HepG2 (cell line): Measurements from ENCODE around the gene LRRC51. TPM values are rescaled to one million over a fixed set of nuclear protein-coding genes. Genes with fewer than 3 reads are reported as not detected.

Experiments used
- ATAC-seq: fragments of 200-7000 bp; cut with Tn5 transposase; 3 replicates; pipeline ENCODE4 v1.9.1; 2020; ENCODE audit warnings: mild to moderate bottlenecking, moderate library complexity
- BruUV-seq: library from RNA; stranded (reverse); fragments of 400-500 nt; replicated peaks from 2 replicates; lab custom pipeline; 2021; lab: Mats Ljungman, UMichigan
- CTCF ChIA-PET: fragments of 300-600 bp; formaldehyde crosslinking; extraction: SDS; loops from one replicate; lab custom pipeline; 2021; ENCODE audit warnings: low total read pairs, inconsistent platforms, low intra/inter-chr PET ratio; lab: Yijun Ruan, JAX
- POLR2A ChIA-PET: fragments of 350-600 bp; sonication (Branson Sonifier 250); formaldehyde crosslinking; loops from one replicate; lab custom pipeline; 2020; ENCODE audit warnings: antibody characterized with exemption, inconsistent platforms; lab: Yijun Ruan, JAX
- DNase-seq: peaks from one replicate; pipeline ENCODE4 v3.0.0-alpha.2; 2015; ENCODE audit warnings: low spot score
- FAIRE-seq: peaks from 3 replicates; lab custom pipeline; 2011; peaks lifted over from hg19 to GRCh38; lab: Jason Lieb, UNC
- H2AFZ ChIP-seq: one replicate; pipeline ENCODE4 v1.6.1; 2011; ENCODE audit warnings: low read length, inconsistent platforms
- H3K27ac ChIP-seq: fragments of 300-600 bp; 3 replicates; pipeline ENCODE4 v1.8.0; 2011; ENCODE audit warnings: mixed run types, mild to moderate bottlenecking, mixed read lengths, low read length, inconsistent platforms; ENCODE audit not compliant: insufficient read depth; ENCODE audit errors: extremely low read length
- H3K27me3 ChIP-seq, 2 experiments: fragments of 200-600 bp in 1 of 2; 2 replicates in 1 of 2; 3 replicates in 1 of 2; pipeline versions ENCODE4 v1.6.0 to v1.8.0; 2011; ENCODE audit warnings: low read length in 2 of 2, mild to moderate bottlenecking in 2 of 2, moderate library complexity in 2 of 2, inconsistent platforms in 1 of 2; ENCODE audit not compliant: insufficient read depth in 2 of 2, control insufficient read depth in 1 of 2
- H3K36me3 ChIP-seq, 2 experiments: fragments of 200-600 bp in 1 of 2; replicated peaks in 1 of 2; 2 replicates in 1 of 2; 3 replicates in 1 of 2; pipeline versions ENCODE4 v1.5.1 to v1.8.0; 2011; ENCODE audit warnings: low read length in 2 of 2, inconsistent platforms in 1 of 2; ENCODE audit not compliant: insufficient read depth in 2 of 2, control insufficient read depth in 1 of 2
- H3K4me1 ChIP-seq: 2 replicates; pipeline ENCODE4 v1.5.1; 2012; ENCODE audit warnings: low read length, inconsistent platforms; ENCODE audit not compliant: insufficient read depth
- H3K4me2 ChIP-seq: 2 replicates; pipeline ENCODE4 v1.6.0; 2011; ENCODE audit warnings: low read depth, low read length, inconsistent platforms
- H3K4me3 ChIP-seq, 3 experiments: fragments of 200-600 bp in 1 of 3; sonication (generic), shearing (Covaris generic) in 1 of 3; replicated peaks in 1 of 3; 2 replicates each; pipeline ENCODE4 v1.5.1; 2011 to 2016; ENCODE audit warnings: low read length in 3 of 3, inconsistent platforms in 2 of 3, low read depth in 2 of 3, mild to moderate bottlenecking in 2 of 3, control low read depth in 1 of 3, mixed read lengths in 1 of 3; ENCODE audit not compliant: insufficient read depth in 1 of 3
- H3K79me2 ChIP-seq: one replicate; pipeline ENCODE4 v1.6.1; 2011; ENCODE audit warnings: low read length, inconsistent platforms; ENCODE audit not compliant: insufficient read depth
- H3K9ac ChIP-seq: 2 replicates; pipeline ENCODE4 v1.6.0; 2011; ENCODE audit warnings: mild to moderate bottlenecking, low read depth, low read length, inconsistent platforms; ENCODE audit not compliant: insufficient read depth
- H3K9me3 ChIP-seq: 2 replicates; pipeline ENCODE4 v1.5.1; 2012; ENCODE audit warnings: mild to moderate bottlenecking, low read length
- H4K20me1 ChIP-seq: 2 replicates; pipeline ENCODE4 v1.6.0; 2011; ENCODE audit warnings: inconsistent platforms, mild to moderate bottlenecking, low read length, moderate library complexity; ENCODE audit not compliant: insufficient read depth
- CCAR2 ChIP-seq: fragments of 200-400 bp; formaldehyde crosslinking; optimal IDR thresholded peaks from 2 replicates; pipeline ENCODE3; 2018; ENCODE audit warnings: low read depth, mild to moderate bottlenecking, low read length, moderate library complexity
- CREM ChIP-seq, 2 experiments: sonication (generic) in 1 of 2; formaldehyde crosslinking in 1 of 2; IDR thresholded peaks; 2 replicates each; pipeline versions ENCODE4 v1.4.0 to v1.6.1; 2016 to 2020; ENCODE audit warnings: antibody characterized with exemption in 1 of 2, mild to moderate bottlenecking in 1 of 2, missing genetic modification reagents in 1 of 2
- GPN1 ChIP-seq: sonication (generic); formaldehyde crosslinking; IDR thresholded peaks from 2 replicates; pipeline ENCODE4 v1.5.1; 2020; ENCODE audit warnings: missing genetic modification reagents, borderline replicate concordance
- HMG20A ChIP-seq: IDR thresholded peaks from 2 replicates; pipeline ENCODE4 v1.6.1; 2016; ENCODE audit warnings: borderline replicate concordance
- HNRNPK ChIP-seq: fragments of 200-400 bp; formaldehyde crosslinking; IDR thresholded peaks from 2 replicates; pipeline ENCODE4 v1.6.1; 2018; ENCODE audit warnings: low read length, low read depth, moderate library complexity, mild to moderate bottlenecking; ENCODE audit not compliant: poor library complexity, severe bottlenecking
- MED1 ChIP-seq: sonication (generic); formaldehyde crosslinking; IDR thresholded peaks from 2 replicates; pipeline ENCODE4 v1.4.0; 2020; ENCODE audit warnings: missing genetic modification reagents
- NCOA5 ChIP-seq: sonication (generic); formaldehyde crosslinking; IDR thresholded peaks from 2 replicates; pipeline ENCODE4 v1.4.0; 2020; ENCODE audit warnings: missing genetic modification reagents
- PHF8 ChIP-seq: sonication (generic); formaldehyde crosslinking; IDR thresholded peaks from 2 replicates; pipeline ENCODE4 v1.5.0; 2020; ENCODE audit warnings: missing genetic modification reagents
- RELA ChIP-seq: sonication (generic); formaldehyde crosslinking; IDR thresholded peaks from 2 replicates; pipeline ENCODE4 v1.4.0; 2020; ENCODE audit warnings: missing genetic modification reagents
- SIX4 ChIP-seq: sonication (generic); formaldehyde crosslinking; IDR thresholded peaks from 2 replicates; pipeline ENCODE4 v1.4.0; 2020; ENCODE audit warnings: missing genetic modification reagents
- TBL1XR1 ChIP-seq: fragments of 150-350 bp; IDR thresholded peaks from 2 replicates; pipeline ENCODE4 v1.6.1; 2014; ENCODE audit warnings: borderline replicate concordance, low read length; ENCODE audit not compliant: partially characterized antibody
- ZFP36L2 ChIP-seq: sonication (generic); formaldehyde crosslinking; IDR thresholded peaks from 2 replicates; pipeline ENCODE4 v1.4.0; 2020; ENCODE audit warnings: missing genetic modification reagents
- ZNF333 ChIP-seq: sonication (generic); formaldehyde crosslinking; IDR thresholded peaks from 2 replicates; pipeline ENCODE4 v1.4.0; 2020; ENCODE audit warnings: mild to moderate bottlenecking, missing genetic modification reagents, borderline replicate concordance
- ZNF432 ChIP-seq: sonication (generic); formaldehyde crosslinking; IDR thresholded peaks from 2 replicates; pipeline ENCODE4 v1.5.0; 2020; ENCODE audit warnings: missing genetic modification reagents, mild to moderate bottlenecking, borderline replicate concordance
- ZNF451 ChIP-seq: sonication (generic); formaldehyde crosslinking; IDR thresholded peaks from 2 replicates; pipeline ENCODE4 v1.5.0; 2020; ENCODE audit warnings: mild to moderate bottlenecking, missing genetic modification reagents
- ZNF710 ChIP-seq: sonication (generic); formaldehyde crosslinking; IDR thresholded peaks from 2 replicates; pipeline ENCODE4 v1.5.0; 2020; ENCODE audit warnings: mild to moderate bottlenecking, missing genetic modification reagents, borderline replicate concordance
- WGBS: methylation state at CpG from one replicate; pipeline ENCODE4 v1.1.6; 2017; ENCODE audit warnings: low lambda C conversion rate; 5-methylcytosine and 5-hydroxymethylcytosine counted together
- in situ Hi-C: cut with HindIII; loops from 2 replicates; pipeline ENCODE4 v1.10.0; 2017; ENCODE audit warnings: low pct_unique_long_range_greater_than_20kb; ENCODE audit not compliant: extremely low pct_ligation_motif_present
- intact Hi-C: fragments of 100-400 bp; cut with micrococcal nuclease; formaldehyde crosslinking; loops from one replicate; pipeline ENCODE4 v1.10.0; 2022; ENCODE audit not compliant: unreplicated experiment
- polyA plus RNA-seq, 8 experiments: library from polyadenylated mRNA; depleted of rRNA in 3 of 8; stranded (reverse) in 7 of 8; unstranded in 1 of 8; fragments of >200 nt; fragmentation: Illumina TruSeq in 4 of 8; extraction: Trizol in 4 of 8; gene quantifications; 2 replicates each; pipeline versions ENCODE4 v1.2.1 to v1.2.3, GENCODE V29; 2011 to 2016; ENCODE audit warnings: low read depth in 4 of 8, missing spikeins in 1 of 8, mixed read lengths in 1 of 8; ENCODE audit not compliant: insufficient read depth in 1 of 8
- total RNA-seq, 5 experiments: library from RNA; depleted of rRNA; stranded (reverse); fragments of >200 nt; fragmentation: Illumina TruSeq; extraction: Trizol; gene quantifications; 2 replicates each; pipeline ENCODE4 v1.2.3, GENCODE V29; 2016; ENCODE audit warnings: low read depth in 1 of 5
- TF ChIP-seq, protein P1 (sequence below): sonication (generic); formaldehyde crosslinking; IDR thresholded peaks from 2 replicates; pipeline ENCODE4 v1.5.0; 2020; ENCODE audit warnings: mild to moderate bottlenecking, low read depth, missing genetic modification reagents, borderline replicate concordance
- TF ChIP-seq, protein P2 (sequence below): sonication (generic); formaldehyde crosslinking; IDR thresholded peaks from 2 replicates; pipeline ENCODE4 v1.4.0; 2020; ENCODE audit warnings: mild to moderate bottlenecking, missing genetic modification reagents, borderline replicate concordance
- TF ChIP-seq, protein P3 (sequence below): IDR thresholded peaks from 2 replicates; pipeline ENCODE4 v1.6.1; 2016; ENCODE audit warnings: missing compliant biosample characterization, missing genetic modification reagents, borderline replicate concordance

The LRRC51 gene
- total and polyA plus RNA-seq, 2 of the 13 experiments (the other 11 are each of a cell fraction or from before 2014, with no cell fraction given), result 5.3 to 6.0 TPM

GRCh38 chr11:72081821-72082453 is 1.3 kb downstream of the LRRC51 start (continued):
- no peak for TF ChIP-seq ZNF710 (CRISPR knock-in tag)
- TF ChIP-seq, protein P1, sequence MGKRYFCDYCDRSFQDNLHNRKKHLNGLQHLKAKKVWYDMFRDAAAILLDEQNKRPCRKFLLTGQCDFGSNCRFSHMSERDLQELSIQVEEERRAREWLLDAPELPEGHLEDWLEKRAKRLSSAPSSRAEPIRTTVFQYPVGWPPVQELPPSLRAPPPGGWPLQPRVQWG (CRISPR knock-in tag), result no peak
- TF ChIP-seq ZNF333, result no peak
- TF ChIP-seq, protein P2, sequence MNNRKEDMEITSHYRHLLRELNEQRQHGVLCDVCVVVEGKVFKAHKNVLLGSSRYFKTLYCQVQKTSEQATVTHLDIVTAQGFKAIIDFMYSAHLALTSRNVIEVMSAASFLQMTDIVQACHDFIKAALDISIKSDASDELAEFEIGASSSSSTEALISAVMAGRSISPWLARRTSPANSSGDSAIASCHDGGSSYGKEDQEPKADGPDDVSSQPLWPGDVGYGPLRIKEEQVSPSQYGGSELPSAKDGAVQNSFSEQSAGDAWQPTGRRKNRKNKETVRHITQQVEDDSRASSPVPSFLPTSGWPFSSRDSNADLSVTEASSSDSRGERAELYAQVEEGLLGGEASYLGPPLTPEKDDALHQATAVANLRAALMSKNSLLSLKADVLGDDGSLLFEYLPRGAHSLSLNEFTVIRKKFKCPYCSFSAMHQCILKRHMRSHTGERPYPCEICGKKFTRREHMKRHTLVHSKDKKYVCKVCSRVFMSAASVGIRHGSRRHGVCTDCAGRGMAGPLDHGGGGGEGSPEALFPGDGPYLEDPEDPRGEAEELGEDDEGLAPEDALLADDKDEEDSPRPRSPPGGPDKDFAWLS, result no peak
- TF ChIP-seq ZNF432 (CRISPR knock-in tag), result no peak
- no peak for TF ChIP-seq SIX4 (CRISPR knock-in tag)
- no peak for TF ChIP-seq MED1

- H3K4me2 ChIP-seq, result no peak overlapping the region
- no peak for FAIRE-seq
- H3K9me3 ChIP-seq, result no peaks in the 10 kb centered on the region
- TF ChIP-seq HNRNPK (no peak), NCOA5 (CRISPR knock-in tag) (no peak), ZNF451 (CRISPR knock-in tag) (no peak), CCAR2 (no peak), HMG20A (no peak), PHF8 (CRISPR knock-in tag) (no peak), ZFP36L2 (CRISPR knock-in tag) (no peak), TBL1XR1 (no peak), CREM (IDR thresholded peaks at IDR 0.05) (no peak), CREM (CRISPR knock-in tag; IDR thresholded peaks at IDR 0.05) (no peak), GPN1 (CRISPR knock-in tag) (no peak), RELA (CRISPR knock-in tag) (no peak)
- TF ChIP-seq, protein P3, sequence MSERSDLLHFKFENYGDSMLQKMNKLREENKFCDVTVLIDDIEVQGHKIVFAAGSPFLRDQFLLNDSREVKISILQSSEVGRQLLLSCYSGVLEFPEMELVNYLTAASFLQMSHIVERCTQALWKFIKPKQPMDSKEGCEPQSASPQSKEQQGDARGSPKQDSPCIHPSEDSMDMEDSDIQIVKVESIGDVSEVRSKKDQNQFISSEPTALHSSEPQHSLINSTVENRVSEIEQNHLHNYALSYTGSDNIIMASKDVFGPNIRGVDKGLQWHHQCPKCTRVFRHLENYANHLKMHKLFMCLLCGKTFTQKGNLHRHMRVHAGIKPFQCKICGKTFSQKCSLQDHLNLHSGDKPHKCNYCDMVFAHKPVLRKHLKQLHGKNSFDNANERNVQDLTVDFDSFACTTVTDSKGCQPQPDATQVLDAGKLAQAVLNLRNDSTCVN (CRISPR knock-in tag), result no peak
- TF ChIP-seq, all 625 proteins: peak for 0
- Histone ChIP-seq H2AFZ (no peak overlapping the region), H3K27ac (no peak overlapping the region), H3K36me3 (peaks cover 0 to 1% of the 10 kb centered on the region in 2 experiments; a peak in 1 of 5 replicates), H3K9ac (no peak overlapping the region), H3K79me2 (peaks cover 16% of the 10 kb centered on the region), H3K27me3 (no peaks in the 10 kb centered on the region; a peak in 1 of 5 replicates), H4K20me1 (no peaks in the 10 kb centered on the region), H3K4me3 (no peak overlapping the region), H3K4me1 (peaks cover 18% of the 10 kb centered on the region)
- in situ Hi-C loops, result no loop called here
- ChIA-PET CTCF (no interaction called here), POLR2A (interaction anchor here (1.4 kb wide), 1 partner anchor 10 kb away, joined by 3 read pairs; no protein-coding TSS in a partner anchor)
- no TSS peak for BruUV-seq
- DNase-seq (no peak), ATAC-seq (no peak)
- 93% methylated on average over 2 of the region's 2 CpGs for WGBS
- intact Hi-C loops, result no loop called here
Measured at GRCh38 chr11:72083414-72083813, 2.8 kb downstream of the LRRC51 start.
